A673 (cell line): ENCODE results near the gene CARMIL1.

Experiments used
- CTCF ChIP-seq: fragments of 300-800, 200-600 bp; sonication (generic); conservative IDR thresholded peaks from 2 replicates; pipeline ENCODE4 v1.5.1; 2017; ENCODE audit warnings: low read depth, mild to moderate bottlenecking, antibody characterized with exemption, low read length, moderate library complexity, mixed read lengths
- EZH2 ChIP-seq: fragments of 200-600 bp; sonication (generic); IDR thresholded peaks from 2 replicates; pipeline ENCODE4 v1.6.1; 2017; ENCODE audit warnings: borderline replicate concordance, low read depth, mild to moderate bottlenecking, mixed read lengths, antibody characterized with exemption, low read length; ENCODE audit not compliant: poor library complexity, severe bottlenecking

GRCh38 chr6:25324066-25324762 lies 45.0 kb downstream of the CARMIL1 start:
- TF ChIP-seq CTCF (no peak), EZH2 (no peak)
